Stimulated activated CD8-positive, alpha-beta memory T cell treated with anti-CD3 and anti-CD28 coated beads, Interleukin-2, amount 100 ng/mL, for 48 hours (primary cell): ENCODE data around the gene ARFIP1.

Source experiments
- DNase-seq, 2 donors: peaks; one replicate each; pipeline ENCODE4 v3.0.0-alpha.2; 2020; ENCODE audit warnings: low read depth in 2 of 2

Gene ARFIP1

DNA sequence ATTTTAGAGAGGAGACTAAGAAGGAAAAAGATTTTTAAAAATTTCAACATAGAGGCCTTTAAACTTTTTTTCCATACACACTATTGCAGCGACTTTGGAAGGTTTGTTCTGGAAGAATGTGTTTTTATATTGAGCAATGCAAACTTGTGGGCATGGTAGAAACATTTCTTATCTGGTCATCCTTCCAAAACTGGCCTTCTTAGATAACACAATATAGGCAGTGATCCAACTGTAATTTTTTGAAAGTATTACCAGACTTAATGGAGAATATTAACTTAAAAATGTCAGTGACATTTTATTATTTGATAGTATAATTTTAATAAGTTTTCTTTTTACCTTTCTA, 182.0 kb downstream of the ARFIP1 start:
- DNase-seq: no peak
